Thymus (tissue), 11 donors: ENCODE measurements around the gene CDC42BPG. TPM values are rescaled to one million over a fixed set of nuclear protein-coding genes. Genes with fewer than 3 reads are reported as not detected.
"Not testable (repeated sequence)": the region's sequence is repeated elsewhere in the genome, so short reads cannot be mapped to it uniquely, and the experiment has no call there.

ENCODE experiments used
- DNase-seq, 9 donors: peaks; one replicate each; pipeline ENCODE4 v3.0.0-alpha.2; 2013; ENCODE audit warnings: low spot score in 9 of 9, low read depth in 6 of 9, missing footprints in 1 of 9
- H3K27ac ChIP-seq, 2 donors: one replicate each; pipeline ENCODE4 v1.5.1; 2013; ENCODE audit warnings: control low read depth in 1 of 2, low read depth in 1 of 2, low read length in 1 of 2, mild to moderate bottlenecking in 1 of 2, moderate library complexity in 1 of 2
- H3K27me3 ChIP-seq, 2 donors: one replicate each; pipeline ENCODE4 v1.5.1; 2013; ENCODE audit warnings: low read length in 1 of 2; ENCODE audit not compliant: control insufficient read depth in 2 of 2, insufficient read depth in 1 of 2
- H3K36me3 ChIP-seq, 2 donors: one replicate each; pipeline ENCODE4 v1.5.1; 2013; ENCODE audit warnings: low read length in 1 of 2, mild to moderate bottlenecking in 1 of 2, moderate library complexity in 1 of 2; ENCODE audit not compliant: control insufficient read depth in 2 of 2, insufficient read depth in 2 of 2
- H3K4me1 ChIP-seq, 2 donors: one replicate each; pipeline ENCODE4 v1.5.1; 2013; ENCODE audit warnings: low read length in 2 of 2; ENCODE audit not compliant: control insufficient read depth in 2 of 2, insufficient read depth in 2 of 2
- H3K4me3 ChIP-seq, 2 donors: one replicate each; pipeline ENCODE4 v1.5.1; 2013; ENCODE audit warnings: low read length in 2 of 2, control low read depth in 1 of 2, mild to moderate bottlenecking in 1 of 2
- H3K9me3 ChIP-seq, 2 donors: one replicate each; pipeline ENCODE4 v1.5.1; 2013; ENCODE audit warnings: low read length in 1 of 2, mild to moderate bottlenecking in 1 of 2; ENCODE audit not compliant: control insufficient read depth in 2 of 2, insufficient read depth in 1 of 2
- WGBS: extraction: QIAGEN DNeasy Blood & Tissue Kit; methylation state at CpG from one replicate; pipeline ENCODE4 v1.1.7; 2013; 5-methylcytosine and 5-hydroxymethylcytosine counted together
- polyA plus RNA-seq: library from polyadenylated mRNA; stranded (reverse); fragments of 200-250 nt; gene quantifications from one replicate; pipeline ENCODE4 v1.2.3, GENCODE V29; 2013
- total RNA-seq: library from RNA; stranded (reverse); fragments of 120-200 nt; gene quantifications from one replicate; pipeline ENCODE4 v1.2.4, GENCODE V29; 2013
- donor health status: healthy.

Gene CDC42BPG
- total and polyA plus RNA-seq, 2 donors = 1.7 to 7.4 TPM

DNA sequence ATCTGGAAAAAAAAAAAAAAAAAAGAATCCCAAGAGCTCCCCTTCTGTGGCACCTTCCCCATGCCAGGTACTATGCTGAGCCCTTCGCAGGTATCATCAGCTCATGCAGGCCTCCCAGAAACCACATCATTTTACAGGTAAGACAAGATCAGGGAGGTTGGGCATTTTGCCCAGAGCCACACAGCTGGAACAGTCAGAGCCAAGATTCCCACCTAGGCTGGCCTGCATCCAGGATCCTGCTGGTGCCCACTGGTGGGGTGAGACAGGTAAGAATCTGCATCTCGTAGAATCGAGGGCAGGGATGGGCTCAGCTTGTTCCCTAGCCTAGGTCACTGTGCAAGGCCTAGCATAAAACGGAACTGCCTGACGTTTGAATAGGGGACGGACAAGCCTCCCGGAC is 18.4 kb downstream of the CDC42BPG start:
- 97% methylated on average over 7 of the region's 7 CpGs for WGBS
- Histone ChIP-seq H3K27ac (no peak overlapping the region), H3K4me3 (no peak overlapping the region), H3K27me3 (no peaks in the 10 kb centered on the region), H3K9me3 (no peaks in the 10 kb centered on the region), H3K4me1 (no peaks in the 10 kb centered on the region), H3K36me3 (no peaks in the 10 kb centered on the region)
- DNase-seq = no peak

- no peak overlapping the region for H3K27ac ChIP-seq
- H3K9me3 ChIP-seq = no peaks in the 10 kb centered on the region
- no peak overlapping the region for H3K4me3 ChIP-seq
- WGBS = 95% methylated on average over 11 of the region's 11 CpGs
- DNase-seq = no peak
- H3K36me3 ChIP-seq = no peaks in the 10 kb centered on the region
- H3K27me3 ChIP-seq = no peaks in the 10 kb centered on the region
- H3K4me1 ChIP-seq = no peaks in the 10 kb centered on the region
These were observed 20.8 kb downstream of the CDC42BPG start for GRCh38 chr11:64823568-64824119.

GRCh38 chr11:64817476-64817875 is 27.0 kb downstream of the CDC42BPG start:
- Histone ChIP-seq H3K4me1 (no peaks in the 10 kb centered on the region), H3K4me3 (no peak overlapping the region), H3K9me3 (no peaks in the 10 kb centered on the region), H3K27ac (no peak overlapping the region), H3K27me3 (no peaks in the 10 kb centered on the region), H3K36me3 (no peaks in the 10 kb centered on the region)
- no peak for DNase-seq
- 95% methylated on average over 3 of the region's 3 CpGs for WGBS

DNA sequence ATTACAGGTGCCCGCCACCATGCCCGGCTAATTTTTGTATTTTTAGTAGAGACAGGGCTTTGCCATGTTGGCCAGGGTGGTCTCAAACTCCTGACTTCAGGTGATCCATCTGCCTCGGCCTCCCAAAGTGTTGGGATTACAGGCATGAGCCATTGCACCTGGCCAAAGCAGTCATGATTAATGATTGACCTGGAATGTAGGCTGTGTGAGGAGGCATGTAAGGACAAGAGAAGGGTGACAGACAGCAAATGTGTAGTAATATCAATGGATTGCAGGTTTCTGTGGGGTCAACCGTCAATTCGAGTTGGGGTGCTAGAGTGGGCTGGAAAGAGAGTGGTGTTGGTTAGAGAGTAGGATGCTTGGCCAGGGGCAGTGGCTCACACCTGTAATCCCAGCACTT is 29.0 kb downstream of the CDC42BPG start:
- 87% methylated on average over 5 of the region's 5 CpGs for WGBS
- not testable (repeated sequence) for H3K4me3 ChIP-seq, H3K9me3 ChIP-seq, H3K4me1 ChIP-seq, H3K27me3 ChIP-seq, H3K36me3 ChIP-seq, DNase-seq, H3K27ac ChIP-seq

DNA sequence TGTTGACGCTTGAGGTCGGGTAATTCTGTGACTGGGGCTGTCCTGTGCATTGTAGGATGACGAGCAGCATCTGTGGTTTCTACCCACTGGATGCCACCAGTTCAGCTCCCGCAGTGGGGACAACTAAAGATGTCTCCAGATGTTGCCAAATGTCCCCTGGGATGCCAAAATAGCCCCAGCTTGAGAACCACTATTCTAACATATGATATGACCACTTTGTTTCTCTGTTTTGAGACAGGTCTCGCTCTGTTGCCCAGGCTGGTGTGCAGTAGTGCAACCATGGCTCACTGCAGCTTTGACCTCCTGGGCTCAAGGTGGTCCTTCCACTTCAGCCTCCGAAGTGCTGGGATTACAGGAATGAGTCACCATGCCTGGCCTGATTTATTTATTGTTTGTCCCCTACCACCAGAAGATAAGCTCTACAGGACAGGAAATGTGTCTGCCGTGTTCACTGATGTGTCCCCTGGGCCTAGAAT is 29.7 kb downstream of the CDC42BPG start:
- Histone ChIP-seq H3K36me3 (no peaks in the 10 kb centered on the region), H3K9me3 (peaks cover 0 to 2% of the 10 kb centered on the region in 2 donors), H3K27me3 (no peaks in the 10 kb centered on the region), H3K4me3 (no peak overlapping the region), H3K27ac (no peak overlapping the region), H3K4me1 (peaks cover 0 to 9% of the 10 kb centered on the region in 2 donors)
- 90% methylated on average over 7 of the region's 7 CpGs for WGBS
- DNase-seq = no peak

DNA sequence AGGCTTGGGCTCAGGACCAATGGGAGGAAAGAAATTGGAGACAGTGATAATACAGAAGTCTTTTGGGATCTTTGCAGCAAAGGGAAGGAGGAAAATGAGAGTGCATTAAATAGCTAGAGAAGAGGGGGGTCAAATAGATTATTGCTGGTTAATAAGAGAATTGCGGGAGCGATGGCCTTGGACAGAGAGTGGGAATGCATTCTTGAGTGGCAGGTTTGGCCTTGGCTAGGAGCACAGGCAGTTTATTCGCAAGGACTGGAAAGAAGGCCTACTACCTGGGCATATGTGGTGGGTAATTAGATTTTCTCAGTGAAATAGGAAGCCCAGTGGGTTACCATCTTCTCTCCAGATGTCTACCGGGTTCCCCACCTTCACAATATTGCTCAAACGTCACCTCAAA is 30.6 kb downstream of the CDC42BPG start:
- no peak overlapping the region for H3K27ac ChIP-seq
- 98% methylated on average over 5 of the region's 5 CpGs for WGBS
- DNase-seq = no peak
- H3K36me3 ChIP-seq = no peaks in the 10 kb centered on the region
- H3K27me3 ChIP-seq = no peaks in the 10 kb centered on the region
- peaks cover 6 to 18% of the 10 kb centered on the region in 2 donors for H3K4me1 ChIP-seq
- peaks cover 0 to 2% of the 10 kb centered on the region in 2 donors for H3K9me3 ChIP-seq
- H3K4me3 ChIP-seq = no peak overlapping the region

DNA sequence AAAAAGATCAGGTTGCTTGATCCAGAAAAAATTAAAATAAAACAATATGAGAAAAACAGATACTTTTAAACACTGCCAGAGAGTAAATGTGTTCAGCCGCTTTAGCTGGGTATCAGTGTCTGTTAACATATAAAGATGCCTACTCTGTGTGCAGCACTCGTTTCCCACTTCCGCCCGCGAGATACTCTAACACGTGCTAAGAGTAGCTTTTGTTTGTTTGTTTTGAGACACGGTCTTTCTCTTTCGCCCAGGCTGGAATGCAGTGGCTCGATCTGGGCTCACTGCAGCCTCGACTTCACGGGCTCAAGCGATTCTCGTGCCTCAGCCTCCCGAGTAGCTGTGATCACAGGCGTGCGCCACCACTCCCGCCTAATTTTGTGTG is 33.6 kb downstream of the CDC42BPG start:
- Histone ChIP-seq H3K4me1 (peaks cover 6 to 18% of the 10 kb centered on the region in 2 donors), H3K9me3 (peaks cover 0 to 2% of the 10 kb centered on the region in 2 donors), H3K27ac (peak overlapping the region; percentile 89 to 98), H3K36me3 (peaks cover 19 to 20% of the 10 kb centered on the region in 2 donors), H3K4me3 (peak overlapping the region; percentile 75 to 92), H3K27me3 (no peaks in the 10 kb centered on the region)
- 52% methylated on average over 17 of the region's 17 CpGs for WGBS
- peak in 6 of 9 donors; percentile 58 to 90 (median 74) for DNase-seq

GRCh38 chr11:64810271-64810890 is 34.1 kb downstream of the CDC42BPG start, which contains the start of gene MEN1:
Gene MEN1, minus strand, starts transcription at chr11:64810551. Its CDS starts 442 bp downstream, at chr11:64810109.
- H3K4me3 ChIP-seq = peak within 1 kb of the TSS; percentile 75 to 92
- peaks cover 24 to 25% of the 10 kb centered on the region in 2 donors for H3K36me3 ChIP-seq
- peak within 1 kb of the TSS; percentile 89 to 98 for H3K27ac ChIP-seq
- under 1% methylated on average over 46 of the region's 46 CpGs for WGBS
- peak; percentile 62 to 93 (median 80) for DNase-seq
- H3K4me1 ChIP-seq = peaks cover 6 to 18% of the 10 kb centered on the region in 2 donors
- H3K27me3 ChIP-seq = no peaks in the 10 kb centered on the region
- peaks cover 0 to 2% of the 10 kb centered on the region in 2 donors for H3K9me3 ChIP-seq

DNA sequence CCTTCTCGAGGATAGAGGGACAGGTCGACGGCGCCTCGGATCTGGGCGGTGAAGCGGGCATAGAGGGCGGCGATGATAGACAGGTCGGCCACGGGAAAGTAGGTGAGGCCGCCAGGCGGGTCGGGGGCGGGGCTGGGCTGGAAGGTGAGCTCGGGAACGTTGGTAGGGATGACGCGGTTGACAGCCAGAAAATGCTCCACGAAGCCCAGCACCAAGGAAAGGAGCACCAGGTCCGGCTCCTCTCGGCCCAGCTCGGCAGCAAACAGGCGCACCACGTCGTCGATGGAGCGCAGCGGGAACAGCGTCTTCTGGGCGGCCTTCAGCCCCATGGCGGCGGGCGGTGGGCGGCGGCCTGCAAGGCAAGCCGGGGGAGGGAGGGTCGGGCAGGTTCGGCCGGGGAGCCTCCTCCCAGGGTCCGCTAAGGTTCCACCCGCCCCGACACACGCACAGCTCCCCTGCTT is 34.6 kb downstream of the CDC42BPG start:
- WGBS = 9% methylated on average over 44 of the region's 44 CpGs
- no peak for DNase-seq
- Histone ChIP-seq H3K27ac (peak overlapping the region; percentile 89 to 98), H3K9me3 (peaks cover 0 to 2% of the 10 kb centered on the region in 2 donors), H3K4me3 (peak overlapping the region; percentile 75 to 92), H3K36me3 (peaks cover 30% of the 10 kb centered on the region in 2 donors), H3K27me3 (no peaks in the 10 kb centered on the region), H3K4me1 (peaks cover 6 to 18% of the 10 kb centered on the region in 2 donors)
